Sigmoid colon (tissue), 7 donors: ENCODE results near the gene OR2G2. TPM values are rescaled to one million over a fixed set of nuclear protein-coding genes. Genes with fewer than 3 reads are reported as not detected.

Experiments used
- DNase-seq: peaks from one replicate; pipeline ENCODE4 v3.0.0-alpha.2; 2019
- H3K27ac ChIP-seq, 4 donors: fragments of 200-600 bp; sonication (generic); one replicate each; pipeline ENCODE4 v1.5.1; 2016 to 2019; ENCODE audit warnings: mild to moderate bottlenecking in 1 of 4
- H3K27me3 ChIP-seq, 3 donors: fragments of 200-600 bp; sonication (generic); one replicate each; pipeline ENCODE4 v1.5.1; 2019; ENCODE audit warnings: mild to moderate bottlenecking in 1 of 3
- H3K36me3 ChIP-seq, 4 donors: fragments of 200-600 bp; sonication (generic); one replicate each; pipeline ENCODE4 v1.5.1; 2016 to 2019
- H3K4me1 ChIP-seq, 4 donors: fragments of 200-600 bp; sonication (generic); one replicate each; pipeline ENCODE4 v1.5.1; 2017 to 2019
- H3K4me3 ChIP-seq, 4 donors: fragments of 200-600 bp; sonication (generic); one replicate each; pipeline ENCODE4 v1.5.1; 2017 to 2019; ENCODE audit warnings: mild to moderate bottlenecking in 2 of 4, moderate library complexity in 1 of 4
- H3K9me3 ChIP-seq, 4 donors: fragments of 200-600 bp in 3 of 4; sonication (generic) in 3 of 4; one replicate each; pipeline versions ENCODE4 v1.5.1 to v1.6.1; 2013 to 2019
- CTCF ChIP-seq, 4 experiments: fragments of 450-650 bp in 3 of 4; fragments of 200-600 bp in 1 of 4; IDR thresholded peaks; one replicate each; pipeline ENCODE4 v1.5.1; 2016 to 2019; ENCODE audit warnings: antibody characterized with exemption in 4 of 4, mild to moderate bottlenecking in 3 of 4, moderate library complexity in 2 of 4
- EP300 ChIP-seq, 4 donors: sonication (generic); formaldehyde crosslinking; IDR thresholded peaks; one replicate each; pipeline ENCODE4 v1.6.1; 2017; ENCODE audit warnings: antibody characterized with exemption in 4 of 4
- POLR2A ChIP-seq, 2 donors: fragments of 450-650 bp; IDR thresholded peaks; one replicate each; pipeline ENCODE4 v1.6.1; 2016; ENCODE audit warnings: antibody characterized with exemption in 2 of 2, mild to moderate bottlenecking in 2 of 2, moderate library complexity in 2 of 2
- POLR2AphosphoS5 ChIP-seq, 4 donors: sonication (generic); formaldehyde crosslinking; IDR thresholded peaks; one replicate each; pipeline ENCODE4 v1.6.1; 2017; ENCODE audit warnings: antibody characterized with exemption in 4 of 4
- WGBS, 2 donors: extraction: QIAGEN DNeasy Blood & Tissue Kit; methylation state at CpG; one replicate each; pipeline ENCODE4 v1.1.7; 2013; 5-methylcytosine and 5-hydroxymethylcytosine counted together
- intact Hi-C: fragments of 100-400 bp; cut with DNase I; formaldehyde crosslinking; loops from one replicate; pipeline ENCODE4 v1.15.1; 2023
- polyA plus RNA-seq, 3 donors: library from polyadenylated mRNA; stranded (reverse); fragments of 200-250 nt; gene quantifications; one replicate each; pipeline ENCODE4 v1.2.3, GENCODE V29; 2013
- total RNA-seq, 4 donors: library from RNA; depleted of rRNA; stranded (reverse); fragments of >200 nt; gene quantifications; one replicate each; pipeline ENCODE4 v1.1.0, GENCODE V29; 2016
- donor health status: healthy with polysubstance abuse.
- donor health status: Bipolar disorder and iron deficiency.
- donor health status: healthy.

The OR2G2 gene
- total RNA-seq (not detected), polyA plus RNA-seq (not detected)

GRCh38 chr1:247588060-247588459 lies at the start of gene OR2G2:
TSS of gene OR2G2 (plus strand) at chr1:247588360. CDS start at chr1:247588360, 0 bp downstream.
- H3K4me3 ChIP-seq, result no peak within 1 kb of the TSS
- intact Hi-C loops, result no loop called here
- no peaks in the 10 kb centered on the region for H3K27me3 ChIP-seq
- no peak for TF ChIP-seq POLR2A (IDR thresholded peaks at IDR 0.05)
- no peak for TF ChIP-seq EP300 (IDR thresholded peaks at IDR 0.05)
- no peak for TF ChIP-seq CTCF (IDR thresholded peaks at IDR 0.05)
- no peak for TF ChIP-seq POLR2AphosphoS5 (IDR thresholded peaks at IDR 0.05)
- H3K36me3 ChIP-seq, result no peaks in the 10 kb centered on the region
- no peaks in the 10 kb centered on the region for H3K4me1 ChIP-seq
- WGBS, 2 donors, result 89 to 92% methylated on average over 2 of the region's 2 CpGs
- peaks cover 0 to 3% (median 0%) of the 10 kb centered on the region in 4 donors for H3K9me3 ChIP-seq
- no peak for DNase-seq
- no peak within 1 kb of the TSS for H3K27ac ChIP-seq

DNA sequence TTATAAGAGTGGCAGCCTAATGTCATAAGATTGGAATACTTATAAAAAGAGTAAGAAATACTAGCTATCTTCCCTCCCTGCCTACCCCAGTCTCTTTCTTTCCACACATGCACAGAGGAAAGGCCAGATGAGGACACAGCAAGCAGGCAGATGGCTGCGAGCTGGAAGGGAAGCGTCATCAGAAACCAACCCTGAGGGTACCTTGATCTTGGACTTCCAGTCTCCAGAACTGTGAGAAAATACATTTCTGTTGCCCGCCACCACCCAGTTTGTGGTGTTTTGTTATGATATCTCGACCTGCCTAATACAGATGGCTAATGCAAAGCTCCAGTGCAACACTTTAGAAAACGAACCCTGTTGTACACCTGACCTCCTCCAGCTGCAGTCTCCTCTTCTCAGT lies 49.6 kb upstream of the OR2G2 start:
- intact Hi-C loops, result no loop called here
- no peak for DNase-seq
- Histone ChIP-seq H3K4me1 (no peaks in the 10 kb centered on the region), H3K4me3 (no peak overlapping the region), H3K36me3 (no peaks in the 10 kb centered on the region), H3K27me3 (no peaks in the 10 kb centered on the region), H3K9me3 (no peaks in the 10 kb centered on the region), H3K27ac (no peak overlapping the region)
- TF ChIP-seq POLR2AphosphoS5 (IDR thresholded peaks at IDR 0.05) (no peak), POLR2A (IDR thresholded peaks at IDR 0.05) (no peak), CTCF (IDR thresholded peaks at IDR 0.05) (no peak), EP300 (IDR thresholded peaks at IDR 0.05) (no peak)
- WGBS, 2 donors, result 83 to 84% methylated on average over 5 of the region's 5 CpGs

DNA sequence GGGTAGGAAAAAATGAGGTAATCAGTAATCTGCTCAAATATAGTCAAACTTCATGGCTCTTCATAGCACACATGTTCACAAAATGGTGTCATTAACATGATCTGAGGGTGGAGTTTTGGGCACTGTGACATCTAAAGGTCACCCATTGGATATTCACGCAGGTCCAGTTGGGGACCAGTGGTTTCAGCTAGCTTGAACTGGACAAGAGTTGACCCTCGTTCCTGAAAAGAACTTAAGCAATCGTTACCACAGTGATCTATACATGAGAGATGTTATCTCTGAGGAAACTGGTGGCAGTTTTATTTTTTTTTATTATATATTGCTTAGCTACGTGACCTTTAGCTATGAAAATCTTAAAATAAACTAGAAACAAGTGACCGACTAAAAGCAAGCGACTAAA lies 48.9 kb upstream of the OR2G2 start:
- intact Hi-C loops, result no loop called here
- Histone ChIP-seq H3K27ac (no peak overlapping the region), H3K27me3 (no peaks in the 10 kb centered on the region), H3K9me3 (no peaks in the 10 kb centered on the region), H3K4me3 (no peak overlapping the region), H3K36me3 (no peaks in the 10 kb centered on the region), H3K4me1 (no peaks in the 10 kb centered on the region)
- WGBS, 2 donors, result 79 to 85% methylated on average over 6 of the region's 6 CpGs
- no peak for DNase-seq
- TF ChIP-seq EP300 (IDR thresholded peaks at IDR 0.05) (no peak), POLR2A (IDR thresholded peaks at IDR 0.05) (no peak), CTCF (IDR thresholded peaks at IDR 0.05) (no peak), POLR2AphosphoS5 (IDR thresholded peaks at IDR 0.05) (no peak)

GRCh38 chr1:247540581-247540980 lies 47.6 kb upstream of the OR2G2 start:
- H3K27me3 ChIP-seq, result no peaks in the 10 kb centered on the region
- 31 to 68% methylated on average over 7 of the region's 7 CpGs for WGBS, 2 donors
- intact Hi-C loops, result no loop called here

More at GRCh38 chr1:247540581-247540980, 47.6 kb upstream of the OR2G2 start:
- no peak for TF ChIP-seq CTCF (IDR thresholded peaks at IDR 0.05)
- TF ChIP-seq EP300 (IDR thresholded peaks at IDR 0.05), result no peak
- TF ChIP-seq POLR2AphosphoS5 (IDR thresholded peaks at IDR 0.05), result no peak
- no peak for TF ChIP-seq POLR2A (IDR thresholded peaks at IDR 0.05)
- no peaks in the 10 kb centered on the region for H3K36me3 ChIP-seq
- no peak for DNase-seq
- H3K9me3 ChIP-seq, result no peaks in the 10 kb centered on the region
- no peak overlapping the region for H3K4me3 ChIP-seq
- no peak overlapping the region for H3K27ac ChIP-seq
- H3K4me1 ChIP-seq, result no peaks in the 10 kb centered on the region
